Astrocyte (in vitro differentiated cells and primary cell): ENCODE measurements around the gene SLC9A9.

Experiments
- CTCF ChIP-seq: IDR thresholded peaks from 2 replicates; pipeline ENCODE4 v1.5.1; 2011; ENCODE audit warnings: low read depth, mild to moderate bottlenecking, inconsistent platforms, low read length, moderate library complexity; ENCODE audit not compliant: insufficient read depth
- EZH2 ChIP-seq: IDR thresholded peaks from 2 replicates; pipeline ENCODE4 v1.6.1; 2012; ENCODE audit warnings: mild to moderate bottlenecking, low read length, inconsistent platforms; ENCODE audit not compliant: insufficient read depth

DNA sequence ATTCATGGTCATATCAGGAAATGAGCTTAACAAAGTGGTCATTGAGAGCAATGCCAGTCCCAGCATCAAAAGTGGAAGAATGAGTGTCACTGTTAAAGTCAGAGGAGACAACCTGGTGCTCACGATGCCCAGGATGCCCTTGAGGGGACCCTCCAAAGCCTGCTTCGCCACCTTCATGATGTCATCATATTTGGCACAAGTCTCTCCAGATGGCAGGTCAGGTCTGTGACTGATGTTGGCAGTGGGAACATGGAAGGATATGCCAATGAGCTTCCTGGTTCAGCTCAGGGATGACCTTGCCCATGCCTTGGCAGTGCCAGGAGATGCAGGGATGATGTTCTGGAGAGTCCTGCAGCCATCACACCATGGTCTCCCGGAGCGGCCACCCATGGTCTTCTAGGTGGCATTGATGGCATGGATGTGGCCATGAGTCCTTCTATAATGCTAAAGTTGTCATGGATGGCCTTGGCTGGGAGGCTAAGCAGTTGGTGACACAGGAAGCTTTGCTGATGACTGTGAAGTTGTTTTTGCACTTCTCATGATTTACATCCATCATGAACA, 344.9 kb downstream of the SLC9A9 start:
- TF ChIP-seq CTCF = no peak
- no peak for TF ChIP-seq EZH2
